ENCODE results near the gene POU2F3.

Gene POU2F3

GRCh38 chr11:120239713-120240640, at the start of gene POU2F3:
POU2F3 (plus strand) TSS chr11:120240140; CDS start chr11:120240344, 204 bp downstream.
- Mint-ChIP-seq H3K9me3 (no peaks in the 10 kb centered on the region), H3K27me3 (peaks cover 29% of the 10 kb centered on the region), H3K4me1 (no peaks in the 10 kb centered on the region), H3K27ac (no peak within 1 kb of the TSS), H3K36me3 (peaks cover 1% of the 10 kb centered on the region), H3K4me3 (no peak within 1 kb of the TSS)
- ATAC-seq (ENCODE audit: low read depth) (no peak), DNase-seq (ENCODE audit: low spot score in 2 of 2) (no peak)

GRCh38 chr11:120191058-120191457, 48.9 kb upstream of the POU2F3 start:
- Mint-ChIP-seq H3K4me1 (no peaks in the 10 kb centered on the region), H3K36me3 (no peaks in the 10 kb centered on the region), H3K9me3 (no peaks in the 10 kb centered on the region)

GRCh38 chr11:120192831-120193625, 46.9 kb upstream of the POU2F3 start:
- no peak for DNase-seq (ENCODE audit: low spot score in 2 of 2)
- no peak for ATAC-seq (ENCODE audit: low read depth)
- H3K4me1 Mint-ChIP-seq, result no peaks in the 10 kb centered on the region
- H3K27ac Mint-ChIP-seq, result no peak overlapping the region
- H3K36me3 Mint-ChIP-seq, result no peaks in the 10 kb centered on the region
- H3K27me3 Mint-ChIP-seq, result peaks cover 16% of the 10 kb centered on the region
- no peak overlapping the region for H3K4me3 Mint-ChIP-seq
- H3K9me3 Mint-ChIP-seq, result no peaks in the 10 kb centered on the region

More at GRCh38 chr11:120191058-120191457, 48.9 kb upstream of the POU2F3 start:
- peaks cover 22% of the 10 kb centered on the region for H3K27me3 Mint-ChIP-seq
- DNase-seq (ENCODE audit: low spot score in 2 of 2) (no peak), ATAC-seq (ENCODE audit: low read depth) (no peak)
- H3K4me3 Mint-ChIP-seq, result no peak overlapping the region
- no peak overlapping the region for H3K27ac Mint-ChIP-seq

GRCh38 chr11:120194166-120194565, 45.8 kb upstream of the POU2F3 start:
- no peak overlapping the region for H3K27ac Mint-ChIP-seq
- no peak for ATAC-seq (ENCODE audit: low read depth)
- no peaks in the 10 kb centered on the region for H3K4me1 Mint-ChIP-seq
- H3K27me3 Mint-ChIP-seq, result peaks cover 13% of the 10 kb centered on the region
- no peaks in the 10 kb centered on the region for H3K36me3 Mint-ChIP-seq
- no peaks in the 10 kb centered on the region for H3K9me3 Mint-ChIP-seq
- no peak for DNase-seq (ENCODE audit: low spot score in 2 of 2)
- no peak overlapping the region for H3K4me3 Mint-ChIP-seq

- no peaks in the 10 kb centered on the region for H3K9me3 Mint-ChIP-seq
- peaks cover 11% of the 10 kb centered on the region for H3K27me3 Mint-ChIP-seq
- DNase-seq (ENCODE audit: low spot score in 2 of 2) (no peak), ATAC-seq (ENCODE audit: low read depth) (no peak)
- no peaks in the 10 kb centered on the region for H3K36me3 Mint-ChIP-seq
- no peak overlapping the region for H3K4me3 Mint-ChIP-seq
- H3K27ac Mint-ChIP-seq, result no peak overlapping the region
- no peaks in the 10 kb centered on the region for H3K4me1 Mint-ChIP-seq
Measured at GRCh38 chr11:120195601-120196320, 44.2 kb upstream of the POU2F3 start.

- H3K27me3 Mint-ChIP-seq, result peaks cover 9% of the 10 kb centered on the region
- no peak overlapping the region for H3K4me3 Mint-ChIP-seq
- H3K36me3 Mint-ChIP-seq, result no peaks in the 10 kb centered on the region
- H3K27ac Mint-ChIP-seq, result no peak overlapping the region
- H3K4me1 Mint-ChIP-seq, result no peaks in the 10 kb centered on the region
- ATAC-seq (ENCODE audit: low read depth), result no peak
- DNase-seq (ENCODE audit: low spot score in 2 of 2), result no peak
- no peaks in the 10 kb centered on the region for H3K9me3 Mint-ChIP-seq
Measured at GRCh38 chr11:120196826-120197225, 43.1 kb upstream of the POU2F3 start.

- H3K9me3 Mint-ChIP-seq, result no peaks in the 10 kb centered on the region
Measured at GRCh38 chr11:120197251-120197891, 42.6 kb upstream of the POU2F3 start.

GRCh38 chr11:120197977-120198376, 42.0 kb upstream of the POU2F3 start:
- Mint-ChIP-seq H3K27ac (no peak overlapping the region), H3K4me1 (no peaks in the 10 kb centered on the region), H3K27me3 (peaks cover 9% of the 10 kb centered on the region), H3K9me3 (no peaks in the 10 kb centered on the region), H3K4me3 (no peak overlapping the region), H3K36me3 (no peaks in the 10 kb centered on the region)
- ATAC-seq (ENCODE audit: low read depth) (no peak), DNase-seq (ENCODE audit: low spot score in 2 of 2) (no peak)

More at GRCh38 chr11:120197251-120197891, 42.6 kb upstream of the POU2F3 start:
- Mint-ChIP-seq H3K4me1 (no peaks in the 10 kb centered on the region), H3K36me3 (no peaks in the 10 kb centered on the region), H3K27ac (no peak overlapping the region), H3K4me3 (no peak overlapping the region), H3K27me3 (peaks cover 9% of the 10 kb centered on the region)
- ATAC-seq (ENCODE audit: low read depth) (no peak), DNase-seq (ENCODE audit: low spot score in 2 of 2) (no peak)

- H3K27ac Mint-ChIP-seq, result no peak overlapping the region
- no peak for ATAC-seq (ENCODE audit: low read depth)
- no peaks in the 10 kb centered on the region for H3K36me3 Mint-ChIP-seq
- no peak for DNase-seq (ENCODE audit: low spot score in 2 of 2)
- peaks cover 9% of the 10 kb centered on the region for H3K27me3 Mint-ChIP-seq
- no peaks in the 10 kb centered on the region for H3K4me1 Mint-ChIP-seq
- H3K9me3 Mint-ChIP-seq, result no peaks in the 10 kb centered on the region
- H3K4me3 Mint-ChIP-seq, result no peak overlapping the region
Measured at GRCh38 chr11:120198403-120198786, 41.5 kb upstream of the POU2F3 start.

- no peak overlapping the region for H3K4me3 Mint-ChIP-seq
- DNase-seq (ENCODE audit: low spot score in 2 of 2) (no peak), ATAC-seq (ENCODE audit: low read depth) (no peak)
- no peaks in the 10 kb centered on the region for H3K4me1 Mint-ChIP-seq
- H3K36me3 Mint-ChIP-seq, result no peaks in the 10 kb centered on the region
- peaks cover 9% of the 10 kb centered on the region for H3K27me3 Mint-ChIP-seq
- H3K9me3 Mint-ChIP-seq, result no peaks in the 10 kb centered on the region
- no peak overlapping the region for H3K27ac Mint-ChIP-seq
Measured at GRCh38 chr11:120198787-120199469, 41.0 kb upstream of the POU2F3 start.

GRCh38 chr11:120199613-120200012, 40.3 kb upstream of the POU2F3 start:
- no peak overlapping the region for H3K27ac Mint-ChIP-seq

GRCh38 chr11:120200677-120201076, 39.3 kb upstream of the POU2F3 start:
- Mint-ChIP-seq H3K4me1 (no peaks in the 10 kb centered on the region), H3K9me3 (no peaks in the 10 kb centered on the region), H3K4me3 (no peak overlapping the region), H3K27ac (no peak overlapping the region), H3K27me3 (peaks cover 10% of the 10 kb centered on the region), H3K36me3 (no peaks in the 10 kb centered on the region)
- no peak for ATAC-seq (ENCODE audit: low read depth)
- DNase-seq (ENCODE audit: low spot score in 2 of 2), result no peak

More at GRCh38 chr11:120199613-120200012, 40.3 kb upstream of the POU2F3 start:
- Mint-ChIP-seq H3K27me3 (peaks cover 9% of the 10 kb centered on the region), H3K9me3 (no peaks in the 10 kb centered on the region), H3K36me3 (no peaks in the 10 kb centered on the region), H3K4me1 (no peaks in the 10 kb centered on the region), H3K4me3 (no peak overlapping the region)
- no peak for DNase-seq (ENCODE audit: low spot score in 2 of 2)
- ATAC-seq (ENCODE audit: low read depth), result no peak

- ATAC-seq (ENCODE audit: low read depth) (no peak), DNase-seq (ENCODE audit: low spot score in 2 of 2) (no peak)
- Mint-ChIP-seq H3K4me3 (no peak overlapping the region), H3K27ac (no peak overlapping the region), H3K27me3 (peaks cover 9% of the 10 kb centered on the region), H3K4me1 (no peaks in the 10 kb centered on the region), H3K36me3 (no peaks in the 10 kb centered on the region), H3K9me3 (no peaks in the 10 kb centered on the region)
Measured at GRCh38 chr11:120201653-120202052, 38.3 kb upstream of the POU2F3 start.
